ENCODE measurements around the gene APLP1. TPM values are rescaled to one million over a fixed set of nuclear protein-coding genes. Genes with fewer than 3 reads are reported as not detected.
"Not testable (repeated sequence)": the region's sequence is repeated elsewhere in the genome, so short reads cannot be mapped to it uniquely, and the experiment has no call there.

The APLP1 gene
- polyA plus RNA-seq, 1 experiment: 6.8 TPM

DNA sequence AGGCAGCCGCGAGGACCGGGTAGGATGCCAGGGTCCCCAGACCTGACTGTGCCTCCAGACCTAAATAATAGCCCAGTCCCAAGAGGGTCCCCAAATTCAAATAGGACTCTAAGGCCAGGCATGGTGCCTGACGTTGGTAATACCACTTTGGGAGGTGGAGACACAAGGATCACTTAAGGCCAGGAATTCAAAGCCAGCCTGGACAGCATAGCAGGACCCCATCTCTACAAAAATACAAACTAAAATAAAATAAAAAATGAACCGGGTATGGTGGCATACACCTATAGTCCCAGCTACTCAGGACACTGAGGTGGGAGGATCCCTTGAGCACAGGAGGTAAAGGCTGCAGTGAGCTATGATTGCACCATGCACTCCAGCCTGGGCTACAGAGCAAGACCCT is 5.4 kb upstream of the APLP1 start:
- no peak overlapping the region for H3K27ac ChIP-seq (ENCODE audit: low read depth, low read length)
- no peak overlapping the region for H3K4me3 ChIP-seq (ENCODE audit: low read depth, low read length)
- no peaks in the 10 kb centered on the region; the same call in 1 of the 2 replicates for H3K9me3 ChIP-seq (ENCODE audit: control insufficient read depth, insufficient read depth, low read length)
- DNase-seq (ENCODE audit: low read depth, low spot score): no peak
- TF ChIP-seq, protein P1, sequence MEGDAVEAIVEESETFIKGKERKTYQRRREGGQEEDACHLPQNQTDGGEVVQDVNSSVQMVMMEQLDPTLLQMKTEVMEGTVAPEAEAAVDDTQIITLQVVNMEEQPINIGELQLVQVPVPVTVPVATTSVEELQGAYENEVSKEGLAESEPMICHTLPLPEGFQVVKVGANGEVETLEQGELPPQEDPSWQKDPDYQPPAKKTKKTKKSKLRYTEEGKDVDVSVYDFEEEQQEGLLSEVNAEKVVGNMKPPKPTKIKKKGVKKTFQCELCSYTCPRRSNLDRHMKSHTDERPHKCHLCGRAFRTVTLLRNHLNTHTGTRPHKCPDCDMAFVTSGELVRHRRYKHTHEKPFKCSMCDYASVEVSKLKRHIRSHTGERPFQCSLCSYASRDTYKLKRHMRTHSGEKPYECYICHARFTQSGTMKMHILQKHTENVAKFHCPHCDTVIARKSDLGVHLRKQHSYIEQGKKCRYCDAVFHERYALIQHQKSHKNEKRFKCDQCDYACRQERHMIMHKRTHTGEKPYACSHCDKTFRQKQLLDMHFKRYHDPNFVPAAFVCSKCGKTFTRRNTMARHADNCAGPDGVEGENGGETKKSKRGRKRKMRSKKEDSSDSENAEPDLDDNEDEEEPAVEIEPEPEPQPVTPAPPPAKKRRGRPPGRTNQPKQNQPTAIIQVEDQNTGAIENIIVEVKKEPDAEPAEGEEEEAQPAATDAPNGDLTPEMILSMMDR (IDR thresholded peaks at IDR 0.05; ENCODE audit: low read depth, low read length): no peak
- H3K27me3 ChIP-seq (ENCODE audit: control insufficient read depth, insufficient read depth, low read length): peaks cover 66% of the 10 kb centered on the region
- ChIA-PET CTCF (no interaction called here), POLR2A (no interaction called here)

DNA sequence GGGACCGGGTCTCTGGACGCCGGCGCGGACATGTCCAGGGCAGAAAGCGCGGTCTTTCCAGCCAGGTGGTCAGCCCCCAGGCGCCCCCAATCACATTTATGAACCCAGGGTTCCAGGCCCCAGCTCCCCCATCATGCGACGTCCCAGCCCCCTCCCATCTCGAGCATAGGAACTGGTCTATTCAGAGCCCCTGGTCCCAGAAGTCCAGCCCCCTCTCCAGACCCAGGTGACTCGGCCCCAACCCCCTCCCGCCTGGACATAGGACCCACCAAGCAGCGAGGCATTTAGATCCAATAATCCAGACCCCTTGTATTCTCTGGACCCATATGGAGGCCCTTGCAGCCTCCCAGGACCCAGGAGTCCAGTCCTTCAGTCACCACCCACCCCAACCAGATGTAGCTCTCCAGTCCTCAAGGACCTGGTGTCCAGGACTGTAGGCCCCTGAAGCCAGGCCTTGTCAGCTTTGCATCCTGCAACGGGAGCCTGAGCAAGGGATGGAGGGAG is 501 bp downstream of the APLP1 start:
- DNase-seq (ENCODE audit: low read depth, low spot score): no peak
- no peak overlapping the region for H3K27ac ChIP-seq (ENCODE audit: low read depth, low read length)
- peak overlapping the region; percentile 45 for H3K4me3 ChIP-seq (ENCODE audit: low read depth, low read length)
- H3K27me3 ChIP-seq (ENCODE audit: control insufficient read depth, insufficient read depth, low read length): peaks cover 24% of the 10 kb centered on the region
- CTCF ChIA-PET: no interaction called here
- H3K9me3 ChIP-seq (ENCODE audit: control insufficient read depth, insufficient read depth, low read length): no peaks in the 10 kb centered on the region; the same call in 1 of the 2 replicates
- TF ChIP-seq, protein P1 (IDR thresholded peaks at IDR 0.05; ENCODE audit: low read depth, low read length): no peak
- POLR2A ChIA-PET: no interaction called here

DNA sequence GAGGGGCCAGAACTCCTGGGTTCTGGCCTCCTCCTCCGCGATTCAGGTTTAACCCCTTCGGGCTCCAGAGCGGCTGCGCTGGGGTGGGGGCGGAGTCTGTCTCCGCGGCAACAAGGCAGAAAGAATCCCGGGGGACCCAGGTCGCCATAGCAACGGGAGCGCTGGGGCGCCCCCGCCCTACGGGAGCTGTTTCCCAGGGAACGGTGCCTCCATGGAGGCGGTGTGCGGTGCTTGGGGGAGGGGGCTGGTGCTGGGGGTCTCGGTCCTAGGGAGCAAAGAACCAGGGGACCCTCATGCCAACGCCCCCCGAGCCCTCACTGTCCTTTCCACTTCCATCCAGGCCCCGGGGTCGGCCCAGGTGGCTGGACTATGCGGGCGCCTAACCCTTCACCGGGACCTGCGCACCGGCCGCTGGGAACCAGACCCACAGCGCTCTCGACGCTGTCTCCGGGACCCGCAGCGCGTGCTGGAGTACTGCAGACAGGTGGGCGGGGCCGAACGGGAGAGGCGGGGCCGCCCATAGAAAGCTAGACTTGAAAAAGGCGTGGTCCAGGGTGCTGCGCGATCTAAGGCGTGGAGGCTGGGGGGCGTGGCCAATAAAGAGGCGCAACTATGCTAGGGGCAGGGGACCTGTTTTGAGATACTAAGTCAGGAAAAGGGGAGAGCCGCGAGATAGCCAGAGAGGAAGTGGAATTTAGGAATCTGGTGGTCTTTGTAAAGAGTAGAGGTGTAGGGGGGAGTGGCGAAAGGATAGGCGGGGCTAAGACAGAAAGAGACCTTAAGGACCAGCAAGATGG is 1.2 kb downstream of the APLP1 start:
- POLR2A ChIA-PET: interaction anchor here (0.5 to 1.5 kb wide), 2 partner anchors 10 to 185 kb away, joined by 3 to 4 read pairs; no protein-coding TSS in a partner anchor
- Histone ChIP-seq H3K4me3 (ENCODE audit: low read depth, low read length) (peak overlapping the region; percentile 45; the same call in 1 of the 2 replicates), H3K9me3 (ENCODE audit: control insufficient read depth, insufficient read depth, low read length) (no peaks in the 10 kb centered on the region; the same call in 1 of the 2 replicates), H3K27me3 (ENCODE audit: control insufficient read depth, insufficient read depth, low read length) (peaks cover 24% of the 10 kb centered on the region), H3K27ac (ENCODE audit: low read depth, low read length) (no peak overlapping the region)
- DNase-seq (ENCODE audit: low read depth, low spot score): no peak
- CTCF ChIA-PET: interaction anchor here (0.6 kb wide), 1 partner anchor 617 kb away, joined by 9 read pairs; no protein-coding TSS in a partner anchor
- TF ChIP-seq, protein P1 (IDR thresholded peaks at IDR 0.05; ENCODE audit: low read depth, low read length): no peak

DNA sequence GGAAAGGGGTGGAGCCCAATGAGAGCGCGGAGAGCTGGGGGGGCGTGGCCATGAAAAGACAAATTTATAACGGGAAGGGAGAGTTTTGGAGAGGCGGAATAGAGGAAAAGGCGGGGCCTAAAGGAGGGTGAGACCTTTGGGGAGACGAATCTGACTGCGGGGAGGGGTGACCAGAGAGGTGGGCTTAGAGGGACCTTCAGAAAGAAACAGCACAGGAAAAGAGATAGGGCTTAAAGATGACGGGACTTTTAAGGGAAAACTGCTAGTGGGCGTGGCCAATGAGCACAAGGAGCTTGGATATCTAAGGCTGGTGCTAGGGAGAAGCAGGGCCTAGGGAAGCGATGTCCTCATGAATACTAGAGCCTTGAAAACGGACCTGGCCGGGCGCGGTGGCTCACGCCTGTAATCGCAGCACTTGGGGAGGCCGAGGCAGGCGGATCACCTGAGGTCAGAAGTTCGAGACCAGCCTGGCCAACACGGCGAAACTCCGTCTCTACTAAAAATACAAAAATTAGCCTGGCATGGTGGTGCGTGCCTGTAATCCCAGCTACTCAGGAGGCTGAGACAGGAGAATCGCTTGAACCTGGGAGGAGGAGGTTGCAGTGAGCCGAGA is 1.9 kb downstream of the APLP1 start:
- not testable (repeated sequence) for H3K9me3 ChIP-seq (ENCODE audit: control insufficient read depth, insufficient read depth, low read length); H3K27ac ChIP-seq (ENCODE audit: low read depth, low read length); DNase-seq (ENCODE audit: low read depth, low spot score); H3K4me3 ChIP-seq (ENCODE audit: low read depth, low read length)
- POLR2A ChIA-PET: interaction anchor here (0.5 to 1.5 kb wide), 2 partner anchors 9 to 185 kb away, joined by 3 to 4 read pairs; no protein-coding TSS in a partner anchor
- H3K27me3 ChIP-seq (ENCODE audit: control insufficient read depth, insufficient read depth, low read length): peaks cover 24% of the 10 kb centered on the region
- CTCF ChIA-PET: interaction anchor here (0.6 kb wide), 1 partner anchor 618 kb away, joined by 9 read pairs; no protein-coding TSS in a partner anchor

DNA sequence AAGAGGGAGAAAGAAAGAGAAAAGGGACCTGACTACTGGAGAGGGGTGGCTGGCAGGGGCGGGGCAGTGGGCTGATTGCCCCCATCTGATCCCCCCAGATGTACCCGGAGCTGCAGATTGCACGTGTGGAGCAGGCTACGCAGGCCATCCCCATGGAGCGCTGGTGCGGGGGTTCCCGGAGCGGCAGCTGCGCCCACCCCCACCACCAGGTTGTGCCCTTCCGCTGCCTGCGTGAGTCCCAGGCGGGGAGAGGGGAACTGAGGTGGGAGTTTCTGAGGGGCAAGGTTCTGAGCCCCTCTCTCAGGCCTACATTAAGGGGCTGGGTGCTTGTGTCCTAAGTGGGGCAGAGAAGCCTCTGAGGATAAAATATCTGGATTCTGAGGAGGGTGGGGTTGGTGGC is 2.4 kb downstream of the APLP1 start:
- no peaks in the 10 kb centered on the region; the same call in 1 of the 2 replicates for H3K9me3 ChIP-seq (ENCODE audit: control insufficient read depth, insufficient read depth, low read length)
- H3K27me3 ChIP-seq (ENCODE audit: control insufficient read depth, insufficient read depth, low read length): peaks cover 24% of the 10 kb centered on the region
- DNase-seq (ENCODE audit: low read depth, low spot score): no peak
- TF ChIP-seq, protein P1 (IDR thresholded peaks at IDR 0.05; ENCODE audit: low read depth, low read length): no peak
- no peak overlapping the region for H3K4me3 ChIP-seq (ENCODE audit: low read depth, low read length)
- CTCF ChIA-PET: no interaction called here
- POLR2A ChIA-PET: interaction anchor here (1.5 kb wide), 1 partner anchor 9 kb away, joined by 4 read pairs; no protein-coding TSS in a partner anchor
- H3K27ac ChIP-seq (ENCODE audit: low read depth, low read length): no peak overlapping the region
